H1 (cell line): ENCODE data around the gene GRIK4. TPM values are rescaled to one million over a fixed set of nuclear protein-coding genes. Genes with fewer than 3 reads are reported as not detected.

ENCODE experiments used
- CTCF ChIA-PET: fragments of 300-600 bp; sonication (Branson Sonifier 250); formaldehyde crosslinking; loops from one replicate; lab custom pipeline; 2021; ENCODE audit not compliant: partially characterized antibody; lab: Charles Lee
- POLR2A ChIA-PET: fragments of 300-600 bp; sonication (Branson Sonifier 250); formaldehyde crosslinking; loops from one replicate; lab custom pipeline; 2021; ENCODE audit warnings: inconsistent platforms; ENCODE audit not compliant: partially characterized antibody; lab: Charles Lee
- DNase-seq, 2 experiments: peaks; one replicate each; pipeline versions ENCODE4 v3.0.0 to v3.0.0-alpha.2; 2010 to 2022; ENCODE audit warnings: low spot score in 2 of 2, low read depth in 1 of 2, mixed read lengths in 1 of 2
- FAIRE-seq: peaks from 2 replicates; lab custom pipeline; 2011; peaks lifted over from hg19 to GRCh38; lab: Jason Lieb, UNC
- H2AFZ ChIP-seq: 2 replicates; pipeline ENCODE4 v1.8.1; 2012; ENCODE audit warnings: low read length, inconsistent platforms
- H2AK5ac ChIP-seq: 2 replicates; pipeline ENCODE4 v1.6.1; 2013; ENCODE audit warnings: low read depth, low read length
- H2BK120ac ChIP-seq: replicated peaks from 2 replicates; pipeline ENCODE3; 2013; ENCODE audit warnings: low read depth, low read length, inconsistent platforms
- H2BK12ac ChIP-seq: 2 replicates; pipeline ENCODE4 v1.6.1; 2013; ENCODE audit warnings: low read depth, low read length
- H2BK15ac ChIP-seq: 2 replicates; pipeline ENCODE4 v1.6.1; 2013; ENCODE audit warnings: low read length
- H2BK20ac ChIP-seq: 2 replicates; pipeline ENCODE4 v1.6.1; 2013; ENCODE audit warnings: low read length
- H2BK5ac ChIP-seq: 2 replicates; pipeline ENCODE4 v1.6.1; 2013; ENCODE audit warnings: low read depth, low read length
- H3K14ac ChIP-seq: 2 replicates; pipeline ENCODE4 v1.6.1; 2013; ENCODE audit warnings: inconsistent platforms; ENCODE audit not compliant: insufficient read length
- H3K18ac ChIP-seq: 2 replicates; pipeline ENCODE4 v1.6.1; 2013; ENCODE audit warnings: low read length; ENCODE audit errors: extremely low read depth
- H3K23ac ChIP-seq: 2 replicates; pipeline ENCODE4 v1.6.1; 2013; ENCODE audit warnings: inconsistent platforms; ENCODE audit not compliant: insufficient read length
- H3K23me2 ChIP-seq: 2 replicates; pipeline ENCODE4 v1.6.1; 2013; ENCODE audit warnings: low read depth, low read length
- H3K27ac ChIP-seq: 2 replicates; pipeline ENCODE4 v1.6.1; 2011; ENCODE audit warnings: low read depth, low read length, inconsistent platforms
- H3K27me3 ChIP-seq, 4 experiments: replicated peaks in 1 of 4; 1 replicate in 1 of 4; 2 replicates in 3 of 4; pipeline versions ENCODE4 v1.6.1 to v1.8.1; 2011 to 2013; ENCODE audit warnings: low read length in 3 of 4, mild to moderate bottlenecking in 3 of 4, inconsistent platforms in 2 of 4, mixed read lengths in 2 of 4, moderate library complexity in 1 of 4; ENCODE audit not compliant: control insufficient read depth in 3 of 4, insufficient read depth in 3 of 4; ENCODE audit errors: extremely low read depth in 1 of 4
- H3K36me3 ChIP-seq, 4 experiments: 2 replicates each; pipeline versions ENCODE4 v1.6.1 to v1.8.1; 2011 to 2013; ENCODE audit warnings: mild to moderate bottlenecking in 4 of 4, low read length in 3 of 4, moderate library complexity in 2 of 4, control low read depth in 1 of 4, inconsistent platforms in 1 of 4; ENCODE audit not compliant: insufficient read depth in 4 of 4, control insufficient read depth in 2 of 4
- H3K4ac ChIP-seq: replicated peaks from 2 replicates; pipeline ENCODE3; 2013; ENCODE audit warnings: low read length, low read depth, mixed read lengths, inconsistent platforms; ENCODE audit not compliant: insufficient read length
- H3K4me1 ChIP-seq, 4 experiments: replicated peaks in 1 of 4; 1 replicate in 1 of 4; 2 replicates in 3 of 4; pipeline versions ENCODE4 v1.6.1 to v1.8.1; 2011 to 2013; ENCODE audit warnings: low read length in 3 of 4, inconsistent platforms in 2 of 4, mixed read lengths in 1 of 4; ENCODE audit not compliant: insufficient read depth in 4 of 4, control insufficient read depth in 3 of 4
- H3K4me2 ChIP-seq, 2 experiments: 2 replicates each; pipeline versions ENCODE4 v1.6.1 to v1.8.1; 2011 to 2013; ENCODE audit warnings: low read depth in 2 of 2, low read length in 2 of 2, control low read depth in 1 of 2, inconsistent platforms in 1 of 2, mild to moderate bottlenecking in 1 of 2; ENCODE audit not compliant: insufficient read depth in 1 of 2
- H3K4me3 ChIP-seq, 4 experiments: fragments of 200-600, 300-600 bp in 1 of 4; sonication (generic), shearing (Covaris generic), sonication (Bioruptor Twin) in 1 of 4; 2 replicates each; pipeline versions ENCODE4 v1.5.1 to v1.8.1; 2011 to 2016; ENCODE audit warnings: low read length in 4 of 4, low read depth in 3 of 4, control low read depth in 2 of 4, inconsistent platforms in 2 of 4, mild to moderate bottlenecking in 2 of 4, mixed read lengths in 1 of 4, moderate library complexity in 1 of 4; ENCODE audit not compliant: insufficient read depth in 2 of 4; ENCODE audit errors: extremely low read depth in 1 of 4
- H3K56ac ChIP-seq: replicated peaks from 2 replicates; pipeline ENCODE3; 2013; ENCODE audit warnings: low read depth, mild to moderate bottlenecking, mixed read lengths, low read length, inconsistent platforms; ENCODE audit not compliant: insufficient read length
- H3K79me1 ChIP-seq: 2 replicates; pipeline ENCODE4 v1.6.1; 2013; ENCODE audit warnings: low read depth, low read length, control low read depth
- H3K79me2 ChIP-seq, 2 experiments: 2 replicates each; pipeline versions ENCODE4 v1.6.1 to v1.8.1; 2012 to 2013; ENCODE audit warnings: low read length in 2 of 2, mild to moderate bottlenecking in 2 of 2, inconsistent platforms in 1 of 2; ENCODE audit not compliant: insufficient read depth in 2 of 2, control insufficient read depth in 1 of 2
- H3K9ac ChIP-seq, 4 experiments: replicated peaks in 1 of 4; 1 replicate in 1 of 4; 2 replicates in 3 of 4; pipeline versions ENCODE4 v1.6.1 to v1.8.1; 2011 to 2013; ENCODE audit warnings: low read depth in 3 of 4, low read length in 3 of 4, control low read depth in 2 of 4, mild to moderate bottlenecking in 2 of 4, moderate library complexity in 2 of 4, inconsistent platforms in 1 of 4; ENCODE audit errors: extremely low read depth in 1 of 4
- H3K9me3 ChIP-seq, 2 experiments: 2 replicates each; pipeline versions ENCODE4 v1.6.1 to v1.8.1; 2012 to 2013; ENCODE audit warnings: mild to moderate bottlenecking in 2 of 2, moderate library complexity in 2 of 2, control low read depth in 1 of 2, inconsistent platforms in 1 of 2, low read depth in 1 of 2, low read length in 1 of 2, mixed read lengths in 1 of 2; ENCODE audit not compliant: insufficient read depth in 2 of 2
- H4K20me1 ChIP-seq, 2 experiments: replicated peaks in 1 of 2; 2 replicates each; pipeline versions ENCODE3 to v1.8.1; 2011 to 2013; ENCODE audit warnings: inconsistent platforms in 2 of 2, low read length in 2 of 2, mild to moderate bottlenecking in 1 of 2; ENCODE audit not compliant: insufficient read depth in 2 of 2, control insufficient read depth in 1 of 2
- H4K5ac ChIP-seq: 2 replicates; pipeline ENCODE4 v1.6.1; 2013; ENCODE audit warnings: low read length, low read depth, mixed read lengths, inconsistent platforms; ENCODE audit not compliant: insufficient read length
- H4K8ac ChIP-seq: 2 replicates; pipeline ENCODE4 v1.8.0; 2013; ENCODE audit warnings: mild to moderate bottlenecking, moderate library complexity, low read length, inconsistent platforms; ENCODE audit not compliant: insufficient read depth; ENCODE audit errors: extremely low read depth
- H4K91ac ChIP-seq: replicated peaks from 2 replicates; pipeline ENCODE3; 2013; ENCODE audit warnings: low read length, mixed read lengths, inconsistent platforms; ENCODE audit not compliant: insufficient read length
- CBX5 ChIP-seq: fragments of 300-800, 300-1000 bp; sonication (generic); IDR thresholded peaks from 2 replicates; pipeline ENCODE4 v1.7.1; 2016; ENCODE audit warnings: antibody characterized with exemption, low read length, low read depth
- CHD1 ChIP-seq: IDR thresholded peaks from 2 replicates; pipeline ENCODE4 v1.6.1; 2012; ENCODE audit warnings: low read depth, low read length, improper control_type of control experiment
- CTCF ChIP-seq, 3 experiments: IDR thresholded peaks; 1 replicate in 2 of 3; 2 replicates in 1 of 3; pipeline versions ENCODE4 v1.5.1 to v1.6.1; 2011; ENCODE audit warnings: low read length in 3 of 3, mild to moderate bottlenecking in 3 of 3, inconsistent platforms in 2 of 3, low read depth in 1 of 3, moderate library complexity in 1 of 3; ENCODE audit not compliant: insufficient read depth in 1 of 3; ENCODE audit errors: control extremely low read depth in 1 of 3
- GTF2F1 ChIP-seq: IDR thresholded peaks from 2 replicates; pipeline ENCODE4 v1.6.1; 2012; ENCODE audit warnings: low read depth, low read length, improper control_type of control experiment, borderline replicate concordance
- NANOG ChIP-seq: IDR thresholded peaks from 2 replicates; pipeline ENCODE4 v1.6.1; 2011; ENCODE audit warnings: low read length, low read depth, mild to moderate bottlenecking, inconsistent platforms; ENCODE audit not compliant: insufficient read depth, poor library complexity, severe bottlenecking
- SP1 ChIP-seq: IDR thresholded peaks from 2 replicates; pipeline ENCODE4 v1.6.1; 2011; ENCODE audit warnings: low read depth, low read length
- SRF ChIP-seq: IDR thresholded peaks from 2 replicates; pipeline ENCODE4 v1.6.1; 2011; ENCODE audit warnings: mild to moderate bottlenecking, low read depth, low read length, moderate library complexity
- TAF1 ChIP-seq: IDR thresholded peaks from 2 replicates; pipeline ENCODE4 v1.6.1; 2011; ENCODE audit warnings: mild to moderate bottlenecking, low read depth, low read length
- TAF7 ChIP-seq: optimal IDR thresholded peaks from 2 replicates; pipeline ENCODE3; 2011; ENCODE audit warnings: low read depth, mild to moderate bottlenecking, inconsistent platforms, low read length, moderate library complexity, borderline replicate concordance
- WGBS, 2 experiments: shearing (Covaris generic) in 1 of 2; methylation state at CpG; one replicate each; pipeline versions ENCODE4 v1.1.6 to v1.1.7; 2013 to 2015; ENCODE audit warnings: low lambda C conversion rate in 2 of 2, mixed read lengths in 2 of 2, inconsistent platforms in 1 of 2, low coverage in 1 of 2, missing lambda C conversion rate in 1 of 2; ENCODE audit not compliant: insufficient replicate concordance in 2 of 2, insufficient coverage in 1 of 2, insufficient read length in 1 of 2; ENCODE audit errors: extremely low coverage in 1 of 2, missing lambda C conversion rate in 1 of 2; 5-methylcytosine and 5-hydroxymethylcytosine counted together
- polyA plus RNA-seq, 7 experiments: library from polyadenylated mRNA; depleted of rRNA in 3 of 7; stranded (reverse) in 5 of 7; unstranded in 2 of 7; fragments of >200 nt in 5 of 7; fragments of 200-250 nt in 2 of 7; gene quantifications; 1 replicate in 5 of 7; 2 replicates in 1 of 7; 4 replicates in 1 of 7; pipeline versions ENCODE4 v1.2.1 to v1.2.3, GENCODE V29; 2011 to 2013; ENCODE audit warnings: missing spikeins in 2 of 7, mixed read lengths in 2 of 7
- total RNA-seq: library from RNA; stranded (reverse); fragmentation: NEBNext Ultra II Directional; extraction: Animal tissue kit (Norgen Biotek cat#: 25700); gene quantifications from 2 replicates; pipeline ENCODE4 v1.2.1, GENCODE V29; 2021

The GRIK4 gene
- total and polyA plus RNA-seq, 2 of the 8 experiments (the other 6 are each of a cell fraction or from before 2014, with no cell fraction given), result 1.2 to 2.9 TPM

- Histone ChIP-seq H3K27ac (no peak overlapping the region), H3K4me3 (no peak overlapping the region), H3K14ac (no peak overlapping the region), H3K79me2 (no peaks in the 10 kb centered on the region), H2BK5ac (no peak overlapping the region), H4K5ac (no peak overlapping the region), H3K56ac (no peak overlapping the region), H3K4ac (no peak overlapping the region), H2AFZ (no peak overlapping the region), H3K18ac (no peak overlapping the region), H2BK12ac (no peak overlapping the region), H2BK20ac (peak overlapping the region; percentile 15; the same call in 1 of the 2 replicates), H4K20me1 (no peaks in the 10 kb centered on the region), H3K9ac (no peak overlapping the region), H3K23ac (no peak overlapping the region), H3K4me1 (peaks cover 0 to 6% (median 3%) of the 10 kb centered on the region in 4 experiments; a peak in 4 of 7 replicates), H4K91ac (no peak overlapping the region), H2BK15ac (no peak overlapping the region), H2BK120ac (no peak overlapping the region), H3K79me1 (no peaks in the 10 kb centered on the region), H3K9me3 (peaks cover 5 to 26% of the 10 kb centered on the region in 2 experiments; a peak in 3 of 4 replicates), H3K23me2 (no peaks in the 10 kb centered on the region), H3K27me3 (no peaks in the 10 kb centered on the region), H2AK5ac (no peak overlapping the region), H4K8ac (no peak overlapping the region), H3K36me3 (no peaks in the 10 kb centered on the region), H3K4me2 (no peak overlapping the region)
- ChIA-PET POLR2A (interaction anchor here (0.5 to 0.8 kb wide), 2 partner anchors 10 to 129 kb away, joined by 3 read pairs; no protein-coding TSS in a partner anchor), CTCF (interaction anchor here (1.3 to 3.0 kb wide), 4 partner anchors 11 to 85 kb away, joined by 6 to 21 read pairs (median 10); no protein-coding TSS in a partner anchor)
- TF ChIP-seq GTF2F1 (no peak), SP1 (no peak), TAF1 (no peak), SRF (no peak), CHD1 (no peak), CTCF (IDR thresholded peaks at IDR 0.05; ENCODE audit: control extremely low read depth in 1 of 3, insufficient read depth in 1 of 3, low read depth in 1 of 3, low read length in 3 of 3) (no peak), TAF7 (no peak), NANOG (no peak), CBX5 (no peak)
- FAIRE-seq, result no peak
- whole genome bisulfite sequencing, 2 experiments, result 88% methylated on average over 1 of the region's 1 CpG; no CpG with 5 or more reads in 1 of the 2 experiments
- no peak for DNase-seq
Measured at GRCh38 chr11:120769906-120770305, 258.4 kb downstream of the GRIK4 start.
